Measurements from ENCODE around the gene NPHS1. TPM values are rescaled to one million over a fixed set of nuclear protein-coding genes. Genes with fewer than 3 reads are reported as not detected.
A peak's percentile ranks its signal among the peaks of the same experiment; 100 is the strongest.

The NPHS1 gene
- total RNA-seq, 4 donors from 2014 or later: 0.48 to 1.5 TPM; not detected in 2

DNA sequence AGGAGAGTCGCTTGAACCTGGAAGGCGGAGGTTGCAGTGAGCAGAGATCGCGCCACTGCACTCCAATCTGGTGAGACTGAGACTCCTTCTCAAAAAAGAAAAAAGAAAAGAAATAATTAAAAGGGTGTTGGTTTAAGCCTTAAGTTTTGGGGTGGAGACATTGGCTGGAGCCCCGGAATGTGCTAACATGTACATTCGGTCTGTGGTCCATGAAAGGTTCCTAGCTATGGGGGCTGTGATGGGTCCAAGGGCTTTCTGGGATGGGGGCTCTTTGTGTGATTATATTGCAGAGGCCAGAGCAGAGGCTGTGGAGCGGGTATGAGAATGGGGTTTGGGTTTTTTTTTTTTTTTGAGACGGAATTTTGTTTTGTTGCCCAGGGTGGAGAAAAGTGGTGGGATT is 33.6 kb upstream of the NPHS1 start:
- no peak for DNase-seq (ENCODE audit: low spot score)
- TF ChIP-seq, protein P1, sequence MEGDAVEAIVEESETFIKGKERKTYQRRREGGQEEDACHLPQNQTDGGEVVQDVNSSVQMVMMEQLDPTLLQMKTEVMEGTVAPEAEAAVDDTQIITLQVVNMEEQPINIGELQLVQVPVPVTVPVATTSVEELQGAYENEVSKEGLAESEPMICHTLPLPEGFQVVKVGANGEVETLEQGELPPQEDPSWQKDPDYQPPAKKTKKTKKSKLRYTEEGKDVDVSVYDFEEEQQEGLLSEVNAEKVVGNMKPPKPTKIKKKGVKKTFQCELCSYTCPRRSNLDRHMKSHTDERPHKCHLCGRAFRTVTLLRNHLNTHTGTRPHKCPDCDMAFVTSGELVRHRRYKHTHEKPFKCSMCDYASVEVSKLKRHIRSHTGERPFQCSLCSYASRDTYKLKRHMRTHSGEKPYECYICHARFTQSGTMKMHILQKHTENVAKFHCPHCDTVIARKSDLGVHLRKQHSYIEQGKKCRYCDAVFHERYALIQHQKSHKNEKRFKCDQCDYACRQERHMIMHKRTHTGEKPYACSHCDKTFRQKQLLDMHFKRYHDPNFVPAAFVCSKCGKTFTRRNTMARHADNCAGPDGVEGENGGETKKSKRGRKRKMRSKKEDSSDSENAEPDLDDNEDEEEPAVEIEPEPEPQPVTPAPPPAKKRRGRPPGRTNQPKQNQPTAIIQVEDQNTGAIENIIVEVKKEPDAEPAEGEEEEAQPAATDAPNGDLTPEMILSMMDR (IDR thresholded peaks at IDR 0.05): no peak
- ATAC-seq (ENCODE audit: low FRiP score): no peak

GRCh38 chr19:35885225-35885738 is 33.0 kb upstream of the NPHS1 start:
- TF ChIP-seq, protein P1 (IDR thresholded peaks at IDR 0.05): no peak
- ATAC-seq (ENCODE audit: low FRiP score) (no peak), DNase-seq (ENCODE audit: low spot score) (no peak)

GRCh38 chr19:35883882-35884281 is 31.6 kb upstream of the NPHS1 start:
- TF ChIP-seq, protein P1 (IDR thresholded peaks at IDR 0.05): no peak
- DNase-seq (ENCODE audit: low spot score): no peak
- ATAC-seq (ENCODE audit: low FRiP score): no peak

- DNase-seq (ENCODE audit: low spot score): no peak
Observed at GRCh38 chr19:35882114-35882832, 30.0 kb upstream of the NPHS1 start.

GRCh38 chr19:35879770-35880317 is 27.5 kb upstream of the NPHS1 start:
- TF ChIP-seq, protein P1 (IDR thresholded peaks at IDR 0.05): no peak
- peak; percentile 84 for DNase-seq (ENCODE audit: low spot score)
- ATAC-seq (ENCODE audit: low FRiP score): peak; percentile 94

More at GRCh38 chr19:35882114-35882832, 30.0 kb upstream of the NPHS1 start:
- ATAC-seq (ENCODE audit: low FRiP score): no peak
- TF ChIP-seq, protein P1 (IDR thresholded peaks at IDR 0.05): no peak

DNA sequence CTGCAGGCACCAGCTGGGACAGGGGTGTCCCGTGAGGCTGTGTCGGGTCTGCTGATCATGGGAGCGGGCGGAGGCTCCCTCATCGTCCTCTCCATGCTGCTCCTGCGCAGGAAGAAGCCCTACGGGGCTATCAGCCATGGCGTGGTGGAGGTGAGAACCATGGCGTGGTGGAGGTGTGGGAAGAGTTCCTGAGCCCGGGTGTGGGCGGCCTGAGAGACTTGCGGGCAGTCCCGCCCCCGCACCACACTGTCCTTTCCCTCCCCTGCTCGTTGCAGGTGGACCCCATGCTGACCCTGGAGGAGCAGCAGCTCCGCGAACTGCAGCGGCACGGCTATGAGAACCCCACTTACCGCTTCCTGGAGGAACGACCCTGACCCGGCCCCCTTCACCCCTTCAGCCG is 26.8 kb upstream of the NPHS1 start:
- DNase-seq (ENCODE audit: low spot score) (no peak), ATAC-seq (ENCODE audit: low FRiP score) (no peak)
- TF ChIP-seq, protein P1 (IDR thresholded peaks at IDR 0.05): no peak
